ENCODE results near the gene NUDT6.
"Not testable (repeated sequence)": the region's sequence is repeated elsewhere in the genome, so short reads cannot be mapped to it uniquely, and the experiment has no call there.

The NUDT6 gene

GRCh38 chr4:122873821-122874593 lies 48.4 kb downstream of the NUDT6 start:
- DNase-seq, result no peak

- no peak for DNase-seq
These were observed 49.3 kb downstream of the NUDT6 start for GRCh38 chr4:122873146-122873545.

GRCh38 chr4:122868235-122868634 lies 54.2 kb downstream of the NUDT6 start:
- DNase-seq, result not testable (repeated sequence)

- no peak for DNase-seq
These were observed 57.0 kb downstream of the NUDT6 start for GRCh38 chr4:122865425-122865824.

- no peak for DNase-seq
These were observed 58.8 kb downstream of the NUDT6 start for GRCh38 chr4:122863639-122864038.

- DNase-seq, result no peak
These were observed 61.0 kb downstream of the NUDT6 start for GRCh38 chr4:122861172-122861943.

- DNase-seq, result no peak
These were observed 63.7 kb downstream of the NUDT6 start for GRCh38 chr4:122858705-122859104.

GRCh38 chr4:122857160-122857559 lies 65.2 kb downstream of the NUDT6 start:
- DNase-seq, result no peak

GRCh38 chr4:122855353-122855890 lies 67.0 kb downstream of the NUDT6 start:
- DNase-seq, result no peak

GRCh38 chr4:122854447-122855352 lies 67.7 kb downstream of the NUDT6 start:
- no peak for DNase-seq

- no peak for DNase-seq
These were observed 70.8 kb downstream of the NUDT6 start for GRCh38 chr4:122851568-122851967.

GRCh38 chr4:122849789-122850188 lies 72.6 kb downstream of the NUDT6 start:
- DNase-seq, result not testable (repeated sequence)

- no peak for DNase-seq
These were observed 74.5 kb downstream of the NUDT6 start for GRCh38 chr4:122847931-122848330.

GRCh38 chr4:122845760-122846159 lies 76.6 kb downstream of the NUDT6 start:
- no peak for DNase-seq

GRCh38 chr4:122845066-122845465 lies 77.3 kb downstream of the NUDT6 start:
- no peak for DNase-seq

- DNase-seq, result not testable (repeated sequence)
These were observed 78.0 kb downstream of the NUDT6 start for GRCh38 chr4:122844391-122844790.

GRCh38 chr4:122842984-122843531 lies 79.3 kb downstream of the NUDT6 start:
- no peak for DNase-seq
